ENCODE data around the gene MINK1.

Gene MINK1

DNA sequence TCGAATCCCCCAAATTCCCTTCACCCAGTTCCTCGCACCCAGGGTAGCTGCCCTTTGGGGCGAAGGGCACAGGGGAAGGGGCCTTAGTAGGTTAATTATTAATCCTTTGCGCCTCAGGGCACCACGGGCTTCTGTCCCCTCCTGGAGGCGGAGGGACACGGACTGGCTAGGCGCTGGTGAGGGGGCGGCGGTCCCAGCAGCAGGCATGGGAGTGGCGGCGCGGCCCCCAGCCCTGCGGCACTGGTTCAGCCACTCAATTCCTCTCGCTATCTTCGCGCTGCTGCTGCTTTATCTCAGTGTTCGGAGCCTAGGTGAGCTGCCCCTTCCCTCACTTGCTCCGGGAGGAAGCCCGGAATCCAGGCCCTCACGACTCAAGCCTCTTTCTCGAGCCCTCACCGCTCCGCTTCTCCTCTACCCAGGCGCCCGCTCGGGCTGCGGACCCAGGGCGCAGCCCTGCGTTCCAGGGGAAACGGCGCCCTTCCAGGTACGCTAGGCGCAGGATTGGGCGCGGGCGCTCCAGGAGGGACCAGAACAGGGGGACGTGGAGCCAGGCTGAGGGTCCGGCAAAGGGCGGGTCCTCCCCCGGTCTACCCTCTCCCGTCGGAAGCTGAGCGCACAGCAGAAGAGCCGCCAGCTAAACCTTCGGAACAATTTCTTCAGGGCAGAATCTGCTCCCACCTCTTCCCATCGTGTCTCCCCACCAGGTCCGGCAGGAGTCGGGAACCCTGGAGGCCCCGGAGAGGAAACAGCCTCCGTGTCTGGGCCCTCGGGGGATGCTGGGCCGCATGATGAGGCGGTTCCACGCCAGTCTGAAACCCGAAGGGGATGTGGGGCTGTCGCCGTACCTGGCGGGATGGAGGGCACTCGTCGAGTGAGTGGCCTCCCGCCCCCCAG is 44.1 kb upstream of the MINK1 start, which contains the start of gene GLTPD2:
Gene GLTPD2, plus strand, starts transcription at position 158 of the 894 bp plus-strand sequence. Its CDS starts 48 bp downstream, at position 206.
- DNase-seq (ENCODE audit: low read depth), result no peak
- peak within 1 kb of the TSS; percentile 60 for H3K4me3 ChIP-seq (ENCODE audit: control insufficient read depth, low read depth, low read length)
- TF ChIP-seq, protein P1, sequence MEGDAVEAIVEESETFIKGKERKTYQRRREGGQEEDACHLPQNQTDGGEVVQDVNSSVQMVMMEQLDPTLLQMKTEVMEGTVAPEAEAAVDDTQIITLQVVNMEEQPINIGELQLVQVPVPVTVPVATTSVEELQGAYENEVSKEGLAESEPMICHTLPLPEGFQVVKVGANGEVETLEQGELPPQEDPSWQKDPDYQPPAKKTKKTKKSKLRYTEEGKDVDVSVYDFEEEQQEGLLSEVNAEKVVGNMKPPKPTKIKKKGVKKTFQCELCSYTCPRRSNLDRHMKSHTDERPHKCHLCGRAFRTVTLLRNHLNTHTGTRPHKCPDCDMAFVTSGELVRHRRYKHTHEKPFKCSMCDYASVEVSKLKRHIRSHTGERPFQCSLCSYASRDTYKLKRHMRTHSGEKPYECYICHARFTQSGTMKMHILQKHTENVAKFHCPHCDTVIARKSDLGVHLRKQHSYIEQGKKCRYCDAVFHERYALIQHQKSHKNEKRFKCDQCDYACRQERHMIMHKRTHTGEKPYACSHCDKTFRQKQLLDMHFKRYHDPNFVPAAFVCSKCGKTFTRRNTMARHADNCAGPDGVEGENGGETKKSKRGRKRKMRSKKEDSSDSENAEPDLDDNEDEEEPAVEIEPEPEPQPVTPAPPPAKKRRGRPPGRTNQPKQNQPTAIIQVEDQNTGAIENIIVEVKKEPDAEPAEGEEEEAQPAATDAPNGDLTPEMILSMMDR (conservative IDR thresholded peaks at IDR 0.05; ENCODE audit: control insufficient read depth, insufficient read depth, low read depth, low read length), result no peak

DNA sequence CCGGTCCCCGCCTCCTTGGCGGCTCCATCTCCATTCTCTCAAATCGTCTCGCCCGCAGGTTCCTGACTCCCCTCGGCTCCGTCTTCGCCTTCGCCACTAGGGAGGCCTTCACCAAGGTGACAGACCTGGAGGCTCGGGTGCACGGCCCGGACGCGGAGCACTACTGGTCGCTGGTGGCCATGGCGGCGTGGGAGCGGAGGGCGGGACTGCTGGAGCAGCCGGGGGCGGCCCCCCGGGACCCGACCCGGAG is 43.5 kb upstream of the MINK1 start:
- TF ChIP-seq, protein P1 (conservative IDR thresholded peaks at IDR 0.05; ENCODE audit: control insufficient read depth, insufficient read depth, low read depth, low read length), result no peak
- no peak for DNase-seq (ENCODE audit: low read depth)
- peak overlapping the region; percentile 60 for H3K4me3 ChIP-seq (ENCODE audit: control insufficient read depth, low read depth, low read length)

DNA sequence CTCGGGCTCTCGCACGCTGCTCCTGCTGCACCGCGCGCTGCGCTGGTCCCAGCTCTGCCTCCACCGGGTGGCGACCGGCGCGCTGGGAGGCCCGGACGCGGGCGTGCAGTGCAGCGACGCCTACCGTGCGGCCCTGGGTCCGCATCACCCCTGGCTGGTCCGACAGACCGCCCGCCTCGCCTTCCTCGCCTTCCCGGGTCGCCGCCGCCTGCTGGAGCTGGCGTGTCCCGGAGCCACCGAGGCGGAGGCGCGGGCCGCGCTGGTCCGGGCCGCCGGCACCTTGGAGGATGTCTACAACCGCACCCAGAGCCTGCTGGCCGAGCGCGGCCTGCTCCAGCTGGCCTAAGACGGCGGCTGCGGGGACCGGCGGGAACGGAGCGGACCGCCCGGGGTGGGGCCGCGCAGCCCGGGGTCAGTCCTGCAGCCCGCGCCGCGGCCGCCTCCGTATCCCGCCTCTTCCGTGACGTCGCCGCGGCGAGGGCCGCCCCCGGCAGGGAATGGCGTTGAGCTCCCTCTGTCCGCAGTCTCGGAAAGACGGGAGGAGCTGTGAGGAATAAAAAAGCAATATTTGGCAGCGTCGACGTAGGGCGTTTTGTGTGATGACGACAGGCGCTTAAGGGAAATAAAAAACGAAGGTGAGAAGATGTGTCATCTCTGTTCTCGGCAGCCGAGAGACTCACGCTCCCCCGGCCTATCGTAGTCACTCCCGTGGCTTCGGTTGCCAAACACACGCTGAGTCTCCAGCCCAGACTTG is 43.0 kb upstream of the MINK1 start:
- TF ChIP-seq, protein P1 (conservative IDR thresholded peaks at IDR 0.05; ENCODE audit: control insufficient read depth, insufficient read depth, low read depth, low read length), result no peak
- H3K4me3 ChIP-seq (ENCODE audit: control insufficient read depth, low read depth, low read length), result peak overlapping the region; percentile 60
- peak; percentile 98 for DNase-seq (ENCODE audit: low read depth)

DNA sequence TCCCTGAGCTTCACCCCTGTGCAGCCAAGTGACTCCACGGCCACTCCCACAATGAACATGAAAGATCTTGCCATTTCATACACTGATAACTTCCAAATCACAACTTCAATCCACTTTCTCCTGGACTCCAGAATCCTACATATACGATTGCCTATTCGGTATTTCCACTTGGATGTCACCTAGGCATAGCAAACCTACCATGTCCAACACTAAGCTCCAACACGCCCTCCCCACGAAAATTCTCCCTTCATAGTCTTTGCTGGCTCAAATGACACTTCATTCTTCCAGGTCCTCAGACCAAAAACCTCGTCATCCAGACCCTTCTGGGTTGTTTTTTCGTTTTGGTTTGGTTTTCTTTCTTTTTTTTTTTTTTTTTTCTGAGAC is 42.4 kb upstream of the MINK1 start:
- DNase-seq (ENCODE audit: low read depth), result no peak
- H3K4me3 ChIP-seq (ENCODE audit: control insufficient read depth, low read depth, low read length), result peak overlapping the region; percentile 60
- TF ChIP-seq, protein P1 (conservative IDR thresholded peaks at IDR 0.05; ENCODE audit: control insufficient read depth, insufficient read depth, low read depth, low read length), result no peak

DNA sequence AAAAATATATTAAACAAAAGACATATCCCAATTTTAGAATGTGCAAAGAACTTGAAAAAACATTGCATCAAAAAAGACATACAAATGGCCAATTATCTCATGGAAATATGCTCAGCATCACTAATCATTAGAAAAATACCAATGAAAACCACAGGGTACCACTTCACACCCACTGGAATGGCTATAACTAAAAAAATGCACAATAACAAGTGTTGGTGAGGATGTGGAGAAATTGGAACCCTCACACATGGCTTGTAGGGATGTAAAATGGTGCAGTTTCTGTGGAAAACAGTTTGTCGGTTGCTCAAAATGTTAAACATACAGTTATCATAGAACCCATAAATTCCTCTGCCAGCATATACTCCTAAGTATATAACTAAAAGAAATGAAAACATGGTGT is 38.0 kb upstream of the MINK1 start:
- DNase-seq (ENCODE audit: low read depth), result no peak
- no peak overlapping the region for H3K4me3 ChIP-seq (ENCODE audit: control insufficient read depth, low read depth, low read length)
- TF ChIP-seq, protein P1 (conservative IDR thresholded peaks at IDR 0.05; ENCODE audit: control insufficient read depth, insufficient read depth, low read depth, low read length), result no peak

DNA sequence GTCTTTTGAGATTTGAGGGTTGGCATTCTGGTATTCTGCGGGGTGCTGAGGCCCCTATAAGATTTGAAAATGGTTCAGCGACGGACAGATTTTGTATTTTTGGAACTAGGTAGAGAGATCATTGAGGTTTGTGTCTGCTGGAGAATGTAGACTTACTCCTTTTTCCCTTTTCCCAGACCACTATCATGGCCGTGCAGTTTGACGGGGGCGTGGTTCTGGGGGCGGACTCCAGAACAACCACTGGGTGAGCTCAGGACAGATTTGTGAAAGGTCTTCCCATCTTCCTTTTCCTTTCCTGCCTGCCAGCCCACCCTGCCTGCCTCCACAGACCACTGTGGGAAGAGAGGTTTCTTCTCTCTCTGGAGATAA is 36.6 kb upstream of the MINK1 start:
- TF ChIP-seq, protein P1 (conservative IDR thresholded peaks at IDR 0.05; ENCODE audit: control insufficient read depth, insufficient read depth, low read depth, low read length), result no peak
- H3K4me3 ChIP-seq (ENCODE audit: control insufficient read depth, low read depth, low read length), result peak overlapping the region; percentile 100
- peak; percentile 44 for DNase-seq (ENCODE audit: low read depth)
